Stimulated activated CD8-positive, alpha-beta memory T cell treated with anti-CD3 and anti-CD28 coated beads, Interleukin-12 subunit alpha, Interleukin-12 subunit beta, amount 100 ng/mL, for 24 hours (primary cell): ENCODE measurements around the gene ZNF786.
"Not testable (repeated sequence)": the region's sequence is repeated elsewhere in the genome, so short reads cannot be mapped to it uniquely, and the experiment has no call there.

ENCODE experiments used
- DNase-seq: peaks from one replicate; pipeline ENCODE4 v3.0.0-alpha.2; 2020; ENCODE audit errors: extremely low read depth

Gene ZNF786

GRCh38 chr7:149077594-149077993 is 12.9 kb downstream of the ZNF786 start:
- no peak for DNase-seq

- DNase-seq, result no peak
Observed at GRCh38 chr7:149075286-149075685, 15.2 kb downstream of the ZNF786 start.

GRCh38 chr7:149074116-149074885 is 16.2 kb downstream of the ZNF786 start:
- DNase-seq, result no peak

- DNase-seq, result no peak
Observed at GRCh38 chr7:149072438-149072775, 18.1 kb downstream of the ZNF786 start.

- DNase-seq, result no peak
Observed at GRCh38 chr7:149071641-149072437, 18.7 kb downstream of the ZNF786 start.

- no peak for DNase-seq
Observed at GRCh38 chr7:149071182-149071635, 19.3 kb downstream of the ZNF786 start.

- DNase-seq, result no peak
Observed at GRCh38 chr7:149070372-149071125, 20.0 kb downstream of the ZNF786 start.

- no peak for DNase-seq
Observed at GRCh38 chr7:149067869-149068268, 22.6 kb downstream of the ZNF786 start.

GRCh38 chr7:149063476-149063875 is 27.0 kb downstream of the ZNF786 start:
- no peak for DNase-seq

- not testable (repeated sequence) for DNase-seq
Observed at GRCh38 chr7:149062217-149062899, 28.2 kb downstream of the ZNF786 start.

- no peak for DNase-seq
Observed at GRCh38 chr7:149060156-149060555, 30.4 kb downstream of the ZNF786 start.

GRCh38 chr7:149053885-149054284 is 36.6 kb downstream of the ZNF786 start:
- DNase-seq, result no peak

GRCh38 chr7:149053384-149053783 is 37.1 kb downstream of the ZNF786 start:
- DNase-seq, result no peak

- DNase-seq, result no peak
Observed at GRCh38 chr7:149050941-149051340, 39.6 kb downstream of the ZNF786 start.

GRCh38 chr7:149048805-149049204 is 41.7 kb downstream of the ZNF786 start:
- no peak for DNase-seq

- no peak for DNase-seq
Observed at GRCh38 chr7:149046416-149046815, 44.1 kb downstream of the ZNF786 start.

GRCh38 chr7:149043936-149044335 is 46.6 kb downstream of the ZNF786 start:
- DNase-seq, result no peak

- DNase-seq, result no peak
Observed at GRCh38 chr7:149041350-149041749, 49.2 kb downstream of the ZNF786 start.

GRCh38 chr7:149038641-149039040 is 51.9 kb downstream of the ZNF786 start:
- DNase-seq, result not testable (repeated sequence)

- DNase-seq, result no peak
Observed at GRCh38 chr7:149036676-149037075, 53.8 kb downstream of the ZNF786 start.

- DNase-seq, result no peak
Observed at GRCh38 chr7:149031353-149031910, 59.1 kb downstream of the ZNF786 start.
